GM12892 (cell line): Measurements from ENCODE around the gene KHK.
"Not testable (repeated sequence)": the region's sequence is repeated elsewhere in the genome, so short reads cannot be mapped to it uniquely, and the experiment has no call there.

Experiments
- DNase-seq: peaks from one replicate; pipeline ENCODE4 v3.0.0; 2011; ENCODE audit not compliant: insufficient read length
- FAIRE-seq: peaks from 2 replicates; lab custom pipeline; 2011; peaks lifted over from hg19 to GRCh38; lab: Jason Lieb, UNC
- POLR2A ChIP-seq: IDR thresholded peaks from 2 replicates; pipeline ENCODE4 v1.6.1; 2011; ENCODE audit warnings: low read depth, low read length, control low read depth
- POLR2AphosphoS5 ChIP-seq: IDR thresholded peaks from 2 replicates; pipeline ENCODE4 v1.6.1; 2011; ENCODE audit warnings: low read depth, low read length, control low read depth
- TAF1 ChIP-seq: IDR thresholded peaks from 2 replicates; pipeline ENCODE4 v1.6.1; 2011; ENCODE audit warnings: low read depth, mild to moderate bottlenecking, control low read depth, low read length, borderline replicate concordance

Gene KHK

GRCh38 chr2:27115519-27115918, 28.9 kb downstream of the KHK start:
- TF ChIP-seq POLR2AphosphoS5 (no peak), TAF1 (no peak), POLR2A (no peak)
- no peak for FAIRE-seq
- no peak for DNase-seq

- TF ChIP-seq POLR2A: no peak
- TF ChIP-seq TAF1: no peak
- TF ChIP-seq POLR2AphosphoS5: no peak
- no peak for FAIRE-seq
- DNase-seq: no peak
Observed at GRCh38 chr2:27117995-27118524, 31.5 kb downstream of the KHK start.

- DNase-seq (no peak), FAIRE-seq (peak; percentile 74)
- TF ChIP-seq POLR2AphosphoS5 (no peak), POLR2A (no peak), TAF1 (no peak)
Observed at GRCh38 chr2:27118525-27119329, 32.2 kb downstream of the KHK start, which contains the start of gene CGREF1. TSS of gene CGREF1 (minus strand) at chr2:27119128. CDS start at chr2:27104366, 14,762 bp downstream.

GRCh38 chr2:27119330-27119670, 32.7 kb downstream of the KHK start:
- FAIRE-seq, DNase-seq: not testable (repeated sequence)

- no peak for TF ChIP-seq TAF1
- TF ChIP-seq POLR2A: no peak
- TF ChIP-seq POLR2AphosphoS5: no peak
- FAIRE-seq: no peak
Observed at GRCh38 chr2:27121906-27122305, 35.3 kb downstream of the KHK start.

GRCh38 chr2:27122791-27123190, 36.2 kb downstream of the KHK start:
- FAIRE-seq (no peak), DNase-seq (no peak)
- TF ChIP-seq TAF1: no peak
- no peak for TF ChIP-seq POLR2A
- no peak for TF ChIP-seq POLR2AphosphoS5

More at GRCh38 chr2:27121906-27122305, 35.3 kb downstream of the KHK start:
- no peak for DNase-seq

GRCh38 chr2:27123302-27124150, 37.0 kb downstream of the KHK start, which contains the start of gene ABHD1:
TSS of gene ABHD1 (plus strand) at chr2:27123815. CDS start at chr2:27123949, 134 bp downstream.
- TF ChIP-seq POLR2AphosphoS5 (no peak), TAF1 (no peak), POLR2A (peak; percentile 44; the same call in 1 of the 2 replicates)
- FAIRE-seq: no peak
- peak; percentile 58 for DNase-seq

GRCh38 chr2:27125104-27125503, 38.5 kb downstream of the KHK start:
- TF ChIP-seq POLR2AphosphoS5 (no peak), POLR2A (no peak), TAF1 (no peak)
- no peak for DNase-seq
- no peak for FAIRE-seq

GRCh38 chr2:27126252-27126710, 39.7 kb downstream of the KHK start:
- FAIRE-seq: no peak
- no peak for DNase-seq
- TF ChIP-seq POLR2AphosphoS5 (no peak), POLR2A (no peak), TAF1 (no peak)

GRCh38 chr2:27127883-27128667, 41.5 kb downstream of the KHK start:
- FAIRE-seq (no peak), DNase-seq (no peak)
- TF ChIP-seq POLR2A (0 out of 2 replicates have a peak, but pooled peaks have one; percentile 10), POLR2AphosphoS5 (no peak), TAF1 (no peak)
